ENCODE results near the gene PNRC1.
"Not testable (repeated sequence)": the region's sequence is repeated elsewhere in the genome, so short reads cannot be mapped to it uniquely, and the experiment has no call there.

Gene PNRC1

GRCh38 chr6:89116702-89117101 lies 36.2 kb downstream of the PNRC1 start:
- DNase-seq: no peak

GRCh38 chr6:89117211-89118108 lies 36.9 kb downstream of the PNRC1 start, which contains the start of gene SRSF12:
Gene SRSF12 (minus strand): TSS chr6:89118071. CDS start chr6:89117887, 184 bp downstream.
- peak; percentile 47 for DNase-seq

GRCh38 chr6:89118931-89119330 lies 38.4 kb downstream of the PNRC1 start:
- DNase-seq: no peak

DNA sequence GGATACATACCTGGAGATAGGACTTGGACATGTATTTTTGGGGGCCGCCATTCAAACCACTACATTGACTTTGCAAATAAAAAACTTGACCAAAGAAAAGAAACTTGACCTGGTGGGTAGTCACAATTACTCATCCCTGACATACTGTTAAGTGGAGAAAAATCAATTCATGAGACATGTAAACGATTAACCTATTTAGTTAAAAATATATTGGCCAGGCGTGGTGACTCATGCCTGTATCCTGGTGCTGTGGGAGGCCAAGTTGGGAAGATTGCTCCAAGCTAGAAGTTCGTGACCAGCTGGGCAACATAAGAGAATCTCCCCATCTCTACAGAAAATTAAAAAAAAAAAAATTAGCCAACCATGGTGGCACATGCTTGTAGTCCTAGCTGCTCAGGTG lies 39.8 kb downstream of the PNRC1 start:
- no peak for DNase-seq

DNA sequence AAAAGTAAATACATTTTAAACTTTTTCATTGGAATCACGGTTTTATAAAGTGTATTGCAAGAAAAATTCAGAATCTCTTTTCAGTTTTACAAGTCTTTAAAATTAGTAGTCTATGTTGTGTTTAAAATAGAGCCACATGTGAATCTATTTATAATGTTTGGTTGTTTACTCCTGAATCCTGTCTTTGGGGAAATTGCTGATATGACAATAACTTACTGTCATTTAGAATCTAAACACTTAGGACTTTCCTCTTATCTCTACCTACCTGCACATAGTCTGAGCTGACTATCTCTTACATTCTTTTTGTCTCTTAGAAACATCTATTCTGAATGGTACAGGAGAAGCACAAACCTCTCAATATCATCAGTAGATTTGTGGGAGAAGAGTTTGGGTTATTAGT lies 41.4 kb downstream of the PNRC1 start:
- DNase-seq: no peak

DNA sequence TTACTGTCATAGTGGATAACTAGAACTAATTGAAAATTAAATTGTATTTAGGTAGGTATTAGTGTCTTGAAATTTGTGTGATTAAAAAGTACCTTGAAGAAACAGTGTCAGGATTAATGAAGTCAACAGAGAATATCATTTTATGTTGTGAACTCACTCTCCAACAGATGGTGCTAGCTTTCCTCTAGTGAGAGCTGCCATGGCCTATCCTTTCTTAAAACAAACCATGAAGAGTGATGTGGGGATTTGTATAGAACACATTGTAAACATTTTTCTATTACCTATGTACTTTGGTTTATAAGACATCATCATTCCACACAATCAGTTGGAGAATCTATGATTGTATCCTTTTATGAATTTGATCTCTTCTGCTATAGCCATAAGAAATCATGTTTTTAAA lies 42.1 kb downstream of the PNRC1 start:
- DNase-seq: no peak

DNA sequence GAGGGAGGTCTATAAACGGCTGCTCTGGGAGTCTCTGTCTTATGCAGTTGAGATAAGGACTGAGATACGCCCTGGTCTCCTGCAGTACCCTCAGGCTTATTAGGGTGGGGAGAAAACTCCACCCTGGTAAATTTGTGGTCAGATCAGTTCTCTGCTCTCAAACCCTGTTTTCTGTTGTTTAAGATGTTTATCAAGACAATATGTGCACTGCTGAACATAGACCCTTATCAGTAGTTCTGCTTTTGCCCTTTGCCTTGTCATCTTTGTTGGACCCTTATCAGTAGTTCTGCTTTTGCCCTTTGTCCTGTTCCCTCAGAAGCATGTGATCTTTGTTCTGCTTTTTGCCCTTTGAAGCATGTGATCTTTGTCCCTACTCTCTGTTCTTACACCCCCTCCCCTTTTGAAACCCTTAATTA lies 47.7 kb downstream of the PNRC1 start:
- not testable (repeated sequence) for DNase-seq

- no peak for DNase-seq
Measured at GRCh38 chr6:89131599-89131998, 51.0 kb downstream of the PNRC1 start.

GRCh38 chr6:89132057-89132456 lies 51.5 kb downstream of the PNRC1 start:
- DNase-seq: no peak

GRCh38 chr6:89133981-89134380 lies 53.4 kb downstream of the PNRC1 start:
- no peak for DNase-seq

DNA sequence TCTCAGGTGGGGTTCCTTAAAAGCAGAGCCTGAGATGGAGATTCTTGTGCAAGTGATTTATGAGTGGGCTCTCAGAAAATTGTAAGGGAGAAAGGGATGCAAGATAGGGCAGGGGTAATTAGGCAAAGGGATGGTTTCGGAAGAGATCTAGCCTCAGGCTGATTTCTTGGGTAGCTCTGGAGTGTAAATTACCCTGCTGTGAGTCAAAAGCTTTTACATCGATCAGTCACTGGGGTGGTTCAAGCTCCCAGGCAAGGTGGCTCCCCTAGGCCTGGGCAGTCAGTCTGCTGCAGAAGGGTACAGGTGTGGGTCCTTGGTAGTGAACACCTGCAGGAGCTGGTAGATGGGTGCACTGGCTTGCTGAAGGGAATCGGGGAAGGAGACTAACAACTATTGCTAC lies 54.2 kb downstream of the PNRC1 start:
- DNase-seq: no peak
